Effector CD4-positive, alpha-beta T cell (primary cell): ENCODE results near the gene SETD5.
A peak's percentile ranks its signal among the peaks of the same experiment; 100 is the strongest.

Source experiments
- DNase-seq: peaks from one replicate; pipeline ENCODE4 v3.0.0-alpha.2; 2020
- total RNA-seq: gene quantifications from one replicate; lab custom pipeline; 2026; lab: John Stamatoyannopoulos, UW

Gene SETD5
- 134 reads per million, percentile 87 among the genes with 10 or more reads in this experiment for total RNA-seq

- DNase-seq, result peak; percentile 99
These were observed at the start of gene SETD5 for GRCh38 chr3:9397332-9397905. TSS of gene SETD5 (plus strand) at chr3:9397615. CDS start at chr3:9428939, 31,324 bp downstream.

GRCh38 chr3:9347887-9348286 is 49.5 kb upstream of the SETD5 start:
- no peak for DNase-seq

GRCh38 chr3:9349321-9350117 is 47.9 kb upstream of the SETD5 start:
- no peak for DNase-seq

- no peak for DNase-seq
These were observed 45.7 kb upstream of the SETD5 start for GRCh38 chr3:9351709-9352126.

- peak; percentile 54 for DNase-seq
These were observed 44.3 kb upstream of the SETD5 start for GRCh38 chr3:9352917-9353752.

- DNase-seq, result no peak
These were observed 35.6 kb upstream of the SETD5 start for GRCh38 chr3:9361691-9362388.

- peak; percentile 87 for DNase-seq
These were observed 34.5 kb upstream of the SETD5 start, which contains the start of gene THUMPD3 for GRCh38 chr3:9362731-9363530. TSS of gene THUMPD3 (plus strand) at chr3:9363054. CDS start at chr3:9365069, 2,015 bp downstream.

GRCh38 chr3:9369508-9369907 is 27.9 kb upstream of the SETD5 start:
- DNase-seq, result no peak

GRCh38 chr3:9373465-9373864 is 23.9 kb upstream of the SETD5 start:
- no peak for DNase-seq

GRCh38 chr3:9377981-9378380 is 19.4 kb upstream of the SETD5 start:
- no peak for DNase-seq

GRCh38 chr3:9379327-9379726 is 18.1 kb upstream of the SETD5 start:
- DNase-seq, result no peak

- DNase-seq, result no peak
These were observed 17.4 kb upstream of the SETD5 start for GRCh38 chr3:9380014-9380413.

GRCh38 chr3:9384141-9384828 is 13.1 kb upstream of the SETD5 start:
- DNase-seq, result no peak

- DNase-seq, result no peak
These were observed 12.0 kb upstream of the SETD5 start for GRCh38 chr3:9385187-9386077.

GRCh38 chr3:9386078-9386459 is 11.3 kb upstream of the SETD5 start:
- DNase-seq, result no peak

GRCh38 chr3:9386501-9387321 is 10.7 kb upstream of the SETD5 start:
- no peak for DNase-seq

GRCh38 chr3:9387322-9387655 is 10.1 kb upstream of the SETD5 start:
- no peak for DNase-seq

- DNase-seq, result no peak
These were observed 9.3 kb upstream of the SETD5 start for GRCh38 chr3:9388142-9388541.

GRCh38 chr3:9388562-9389272 is 8.7 kb upstream of the SETD5 start:
- no peak for DNase-seq
